ENCODE data around the gene DPYD. TPM values are rescaled to one million over a fixed set of nuclear protein-coding genes. Genes with fewer than 3 reads are reported as not detected.

DPYD gene
- total and polyA plus RNA-seq, 11 donors = 2.6 to 38.4 (median 7.8) TPM

GRCh38 chr1:97784661-97785060 lies 136.2 kb downstream of the DPYD start:
- no peaks in the 10 kb centered on the region for H3K9me3 ChIP-seq
- H3K27ac ChIP-seq = no peak overlapping the region
- ATAC-seq (no peak), DNase-seq (no peak)
- no peaks in the 10 kb centered on the region for H3K27me3 ChIP-seq
- H3K4me3 ChIP-seq = no peak overlapping the region
- no peaks in the 10 kb centered on the region for H3K36me3 ChIP-seq
- intact Hi-C loops (cut with DNase I) = no loop called here
- H3K4me1 ChIP-seq = peaks cover 0 to 8% (median 0%) of the 10 kb centered on the region in 12 donors
- TF ChIP-seq POLR2A (IDR thresholded peaks at IDR 0.05) (no peak), CTCF (IDR thresholded peaks at IDR 0.05) (no peak)

GRCh38 chr1:97783751-97784150 lies 137.1 kb downstream of the DPYD start:
- Histone ChIP-seq H3K27me3 (no peaks in the 10 kb centered on the region), H3K36me3 (no peaks in the 10 kb centered on the region), H3K27ac (no peak overlapping the region), H3K9me3 (no peaks in the 10 kb centered on the region), H3K4me1 (no peaks in the 10 kb centered on the region), H3K4me3 (no peak overlapping the region)
- intact Hi-C loops (cut with DNase I) = no loop called here
- DNase-seq (no peak), ATAC-seq (no peak)
- WGBS, 4 donors = 97 to 99% (median 98%) methylated on average over 2 of the region's 2 CpGs
- TF ChIP-seq CTCF (IDR thresholded peaks at IDR 0.05) (no peak), POLR2A (IDR thresholded peaks at IDR 0.05) (no peak)

- Histone ChIP-seq H3K4me1 (no peaks in the 10 kb centered on the region), H3K4me3 (no peak overlapping the region), H3K27me3 (no peaks in the 10 kb centered on the region), H3K9me3 (no peaks in the 10 kb centered on the region), H3K27ac (no peak overlapping the region), H3K36me3 (no peaks in the 10 kb centered on the region)
- DNase-seq (no peak), ATAC-seq (no peak)
- intact Hi-C loops (cut with DNase I) = no loop called here
- no peak for TF ChIP-seq POLR2A (IDR thresholded peaks at IDR 0.05)
- no peak for TF ChIP-seq CTCF (IDR thresholded peaks at IDR 0.05)
- 96 to 98% (median 96%) methylated on average over 4 of the region's 4 CpGs for WGBS, 4 donors
These were observed 139.0 kb downstream of the DPYD start for GRCh38 chr1:97781762-97782337.

- 90 to 93% (median 90%) methylated on average over 2 of the region's 2 CpGs for WGBS, 4 donors
- DNase-seq (no peak), ATAC-seq (no peak)
- H3K27me3 ChIP-seq = no peaks in the 10 kb centered on the region
- no peaks in the 10 kb centered on the region for H3K4me1 ChIP-seq
- no peak overlapping the region for H3K27ac ChIP-seq
- no peaks in the 10 kb centered on the region for H3K36me3 ChIP-seq
- no peaks in the 10 kb centered on the region for H3K9me3 ChIP-seq
- intact Hi-C loops (cut with DNase I) = no loop called here
- no peak overlapping the region for H3K4me3 ChIP-seq
- TF ChIP-seq POLR2A (IDR thresholded peaks at IDR 0.05) = no peak
- TF ChIP-seq CTCF (IDR thresholded peaks at IDR 0.05) = no peak
These were observed 139.9 kb downstream of the DPYD start for GRCh38 chr1:97780884-97781283.
